Mucosa of rectum (tissue), 2 donors: ENCODE results near the gene RFNG.

Source experiments
- H3K27ac ChIP-seq, 2 donors: one replicate each; pipeline ENCODE4 v1.7.0; 2013; ENCODE audit warnings: inconsistent platforms in 2 of 2, low read depth in 2 of 2, low read length in 2 of 2
- H3K27me3 ChIP-seq, 2 donors: one replicate each; pipeline ENCODE4 v1.7.0; 2013; ENCODE audit warnings: low read length in 2 of 2; ENCODE audit not compliant: control insufficient read depth in 2 of 2, insufficient read depth in 2 of 2
- H3K36me3 ChIP-seq, 2 donors: one replicate each; pipeline ENCODE4 v1.7.0; 2013; ENCODE audit warnings: low read length in 2 of 2; ENCODE audit not compliant: control insufficient read depth in 2 of 2, insufficient read depth in 2 of 2
- H3K4me1 ChIP-seq, 2 donors: one replicate each; pipeline ENCODE4 v1.7.0; 2013; ENCODE audit warnings: low read length in 2 of 2, mild to moderate bottlenecking in 1 of 2; ENCODE audit not compliant: control insufficient read depth in 2 of 2, insufficient read depth in 2 of 2
- H3K4me3 ChIP-seq, 2 donors: one replicate each; pipeline ENCODE4 v1.7.0; 2013; ENCODE audit warnings: low read length in 2 of 2
- H3K9ac ChIP-seq, 2 donors: one replicate each; pipeline ENCODE4 v1.7.0; 2013; ENCODE audit warnings: low read length in 2 of 2, low read depth in 1 of 2, mild to moderate bottlenecking in 1 of 2
- H3K9me3 ChIP-seq, 2 donors: one replicate each; pipeline ENCODE4 v1.7.0; 2013; ENCODE audit warnings: low read length in 2 of 2; ENCODE audit not compliant: control insufficient read depth in 2 of 2
- donor health status: healthy.
- donor health status: Normal muscosa, but diverticular disease.

RFNG gene

GRCh38 chr17:82062076-82062983, 10.7 kb upstream of the RFNG start:
- peaks cover 45 to 52% of the 10 kb centered on the region in 2 donors for H3K36me3 ChIP-seq
- no peak overlapping the region for H3K27ac ChIP-seq
- H3K9me3 ChIP-seq: no peaks in the 10 kb centered on the region
- H3K27me3 ChIP-seq: no peaks in the 10 kb centered on the region
- H3K4me3 ChIP-seq: no peak overlapping the region
- H3K4me1 ChIP-seq: peaks cover 12 to 17% of the 10 kb centered on the region in 2 donors
- no peak overlapping the region for H3K9ac ChIP-seq

GRCh38 chr17:82061047-82061925, 9.7 kb upstream of the RFNG start:
- H3K9me3 ChIP-seq: no peaks in the 10 kb centered on the region
- peaks cover 12 to 15% of the 10 kb centered on the region in 2 donors for H3K4me1 ChIP-seq
- H3K4me3 ChIP-seq: no peak overlapping the region
- no peak overlapping the region for H3K9ac ChIP-seq
- H3K27ac ChIP-seq: no peak overlapping the region
- H3K36me3 ChIP-seq: peaks cover 54 to 57% of the 10 kb centered on the region in 2 donors
- no peaks in the 10 kb centered on the region for H3K27me3 ChIP-seq

GRCh38 chr17:82060614-82061013, 9.0 kb upstream of the RFNG start:
- Histone ChIP-seq H3K27me3 (no peaks in the 10 kb centered on the region), H3K9ac (no peak overlapping the region), H3K27ac (no peak overlapping the region), H3K4me3 (no peak overlapping the region), H3K36me3 (peaks cover 60 to 63% of the 10 kb centered on the region in 2 donors), H3K9me3 (no peaks in the 10 kb centered on the region), H3K4me1 (peaks cover 11 to 12% of the 10 kb centered on the region in 2 donors)

GRCh38 chr17:82060001-82060380, 8.4 kb upstream of the RFNG start:
- Histone ChIP-seq H3K27me3 (no peaks in the 10 kb centered on the region), H3K9me3 (no peaks in the 10 kb centered on the region), H3K4me1 (peaks cover 10 to 12% of the 10 kb centered on the region in 2 donors), H3K36me3 (peaks cover 64 to 66% of the 10 kb centered on the region in 2 donors), H3K4me3 (no peak overlapping the region), H3K9ac (no peak overlapping the region), H3K27ac (no peak overlapping the region)

GRCh38 chr17:82059272-82060000, 7.8 kb upstream of the RFNG start:
- Histone ChIP-seq H3K4me1 (peaks cover 4 to 6% of the 10 kb centered on the region in 2 donors), H3K36me3 (peaks cover 69 to 71% of the 10 kb centered on the region in 2 donors)

GRCh38 chr17:82058855-82059249, 7.2 kb upstream of the RFNG start:
- H3K9ac ChIP-seq: no peak overlapping the region
- no peaks in the 10 kb centered on the region for H3K9me3 ChIP-seq
- no peak overlapping the region for H3K4me3 ChIP-seq
- H3K27ac ChIP-seq: no peak overlapping the region
- peaks cover 0 to under 1% of the 10 kb centered on the region in 2 donors for H3K4me1 ChIP-seq
- H3K36me3 ChIP-seq: peaks cover 74 to 75% of the 10 kb centered on the region in 2 donors
- H3K27me3 ChIP-seq: no peaks in the 10 kb centered on the region

More at GRCh38 chr17:82059272-82060000, 7.8 kb upstream of the RFNG start:
- Histone ChIP-seq H3K27me3 (no peaks in the 10 kb centered on the region), H3K27ac (no peak overlapping the region), H3K9ac (no peak overlapping the region), H3K9me3 (no peaks in the 10 kb centered on the region), H3K4me3 (no peak overlapping the region)

GRCh38 chr17:82058230-82058854, 6.7 kb upstream of the RFNG start:
- H3K27me3 ChIP-seq: no peaks in the 10 kb centered on the region
- peaks cover 71 to 72% of the 10 kb centered on the region in 2 donors for H3K36me3 ChIP-seq
- H3K9me3 ChIP-seq: no peaks in the 10 kb centered on the region
- peaks cover 0 to 2% of the 10 kb centered on the region in 2 donors for H3K4me1 ChIP-seq
- H3K9ac ChIP-seq: no peak overlapping the region
- H3K27ac ChIP-seq: no peak overlapping the region
- H3K4me3 ChIP-seq: no peak overlapping the region

- Histone ChIP-seq H3K4me3 (no peak overlapping the region), H3K36me3 (peaks cover 61 to 68% of the 10 kb centered on the region in 2 donors), H3K9me3 (no peaks in the 10 kb centered on the region), H3K4me1 (peaks cover 10 to 14% of the 10 kb centered on the region in 2 donors), H3K9ac (no peak overlapping the region), H3K27me3 (no peaks in the 10 kb centered on the region), H3K27ac (no peak overlapping the region)
These were observed 5.4 kb upstream of the RFNG start for GRCh38 chr17:82056729-82057621.
